ENCODE results near the gene ID2. TPM values are rescaled to one million over a fixed set of nuclear protein-coding genes. Genes with fewer than 3 reads are reported as not detected.

The ID2 gene
- total and polyA plus RNA-seq, 2 of the 13 experiments (the other 11 are each of a cell fraction or from before 2014, with no cell fraction given): 214 to 719 TPM

DNA sequence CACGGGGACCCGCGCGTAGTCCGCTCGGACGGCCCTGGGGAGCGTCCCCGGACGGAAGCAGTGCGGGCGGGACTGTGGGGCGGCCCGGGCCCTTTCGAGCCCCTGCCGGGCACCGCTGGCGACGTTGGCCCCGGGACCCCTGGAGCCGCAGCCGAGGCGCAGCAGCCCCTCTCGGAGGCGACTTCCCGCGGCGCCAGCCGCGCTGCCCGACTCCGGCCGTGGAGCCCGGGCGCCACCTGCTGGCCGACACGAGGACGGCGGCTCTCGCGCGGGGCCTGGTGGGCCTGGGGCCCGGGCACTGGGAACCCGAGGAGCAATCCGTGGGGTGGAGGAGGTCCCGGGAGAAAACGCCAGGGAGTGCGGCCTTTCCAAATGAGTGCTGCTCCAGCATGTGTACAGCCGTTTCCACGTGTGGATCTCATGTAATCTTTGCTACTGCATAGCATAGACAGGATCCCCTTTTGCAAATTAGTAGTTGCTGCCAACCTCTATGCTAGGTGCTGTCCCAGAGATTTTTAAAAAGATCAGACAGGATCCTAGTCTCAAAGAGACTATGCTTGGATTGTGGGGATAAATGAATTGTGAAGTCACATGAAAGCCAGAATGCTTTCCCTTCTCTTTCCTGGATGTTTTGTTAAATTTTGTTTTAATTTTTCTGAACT lies 4.0 kb downstream of the ID2 start (continued):
- TF ChIP-seq ZNF747 (CRISPR knock-in tag; IDR thresholded peaks at IDR 0.05; ENCODE audit: borderline replicate concordance) (0 out of 2 replicates have a peak, but pooled peaks have one; percentile 37), ZNF543 (CRISPR knock-in tag; IDR thresholded peaks at IDR 0.05) (no peak), GATAD1 (CRISPR knock-in tag; IDR thresholded peaks at IDR 0.05) (peak; percentile 23; the same call in 1 of the 2 replicates), REPIN1 (CRISPR knock-in tag; IDR thresholded peaks at IDR 0.05; ENCODE audit: borderline replicate concordance, low read depth) (peak; percentile 82; the same call in 1 of the 2 replicates), SAP130 (CRISPR knock-in tag; IDR thresholded peaks at IDR 0.05; ENCODE audit: low read depth) (peak; percentile 37; the same call in 1 of the 2 replicates), HMG20A (CRISPR knock-in tag; IDR thresholded peaks at IDR 0.05; ENCODE audit: borderline replicate concordance) (no peak)
- TF ChIP-seq, protein P1, sequence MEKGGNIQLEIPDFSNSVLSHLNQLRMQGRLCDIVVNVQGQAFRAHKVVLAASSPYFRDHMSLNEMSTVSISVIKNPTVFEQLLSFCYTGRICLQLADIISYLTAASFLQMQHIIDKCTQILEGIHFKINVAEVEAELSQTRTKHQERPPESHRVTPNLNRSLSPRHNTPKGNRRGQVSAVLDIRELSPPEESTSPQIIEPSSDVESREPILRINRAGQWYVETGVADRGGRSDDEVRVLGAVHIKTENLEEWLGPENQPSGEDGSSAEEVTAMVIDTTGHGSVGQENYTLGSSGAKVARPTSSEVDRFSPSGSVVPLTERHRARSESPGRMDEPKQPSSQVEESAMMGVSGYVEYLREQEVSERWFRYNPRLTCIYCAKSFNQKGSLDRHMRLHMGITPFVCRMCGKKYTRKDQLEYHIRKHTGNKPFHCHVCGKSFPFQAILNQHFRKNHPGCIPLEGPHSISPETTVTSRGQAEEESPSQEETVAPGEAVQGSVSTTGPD (CRISPR knock-in tag; IDR thresholded peaks at IDR 0.05): no peak
- TF ChIP-seq, protein P2, sequence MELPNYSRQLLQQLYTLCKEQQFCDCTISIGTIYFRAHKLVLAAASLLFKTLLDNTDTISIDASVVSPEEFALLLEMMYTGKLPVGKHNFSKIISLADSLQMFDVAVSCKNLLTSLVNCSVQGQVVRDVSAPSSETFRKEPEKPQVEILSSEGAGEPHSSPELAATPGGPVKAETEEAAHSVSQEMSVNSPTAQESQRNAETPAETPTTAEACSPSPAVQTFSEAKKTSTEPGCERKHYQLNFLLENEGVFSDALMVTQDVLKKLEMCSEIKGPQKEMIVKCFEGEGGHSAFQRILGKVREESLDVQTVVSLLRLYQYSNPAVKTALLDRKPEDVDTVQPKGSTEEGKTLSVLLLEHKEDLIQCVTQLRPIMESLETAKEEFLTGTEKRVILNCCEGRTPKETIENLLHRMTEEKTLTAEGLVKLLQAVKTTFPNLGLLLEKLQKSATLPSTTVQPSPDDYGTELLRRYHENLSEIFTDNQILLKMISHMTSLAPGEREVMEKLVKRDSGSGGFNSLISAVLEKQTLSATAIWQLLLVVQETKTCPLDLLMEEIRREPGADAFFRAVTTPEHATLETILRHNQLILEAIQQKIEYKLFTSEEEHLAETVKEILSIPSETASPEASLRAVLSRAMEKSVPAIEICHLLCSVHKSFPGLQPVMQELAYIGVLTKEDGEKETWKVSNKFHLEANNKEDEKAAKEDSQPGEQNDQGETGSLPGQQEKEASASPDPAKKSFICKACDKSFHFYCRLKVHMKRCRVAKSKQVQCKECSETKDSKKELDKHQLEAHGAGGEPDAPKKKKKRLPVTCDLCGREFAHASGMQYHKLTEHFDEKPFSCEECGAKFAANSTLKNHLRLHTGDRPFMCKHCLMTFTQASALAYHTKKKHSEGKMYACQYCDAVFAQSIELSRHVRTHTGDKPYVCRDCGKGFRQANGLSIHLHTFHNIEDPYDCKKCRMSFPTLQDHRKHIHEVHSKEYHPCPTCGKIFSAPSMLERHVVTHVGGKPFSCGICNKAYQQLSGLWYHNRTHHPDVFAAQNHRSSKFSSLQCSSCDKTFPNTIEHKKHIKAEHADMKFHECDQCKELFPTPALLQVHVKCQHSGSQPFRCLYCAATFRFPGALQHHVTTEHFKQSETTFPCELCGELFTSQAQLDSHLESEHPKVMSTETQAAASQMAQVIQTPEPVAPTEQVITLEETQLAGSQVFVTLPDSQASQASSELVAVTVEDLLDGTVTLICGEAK (IDR thresholded peaks at IDR 0.05): no peak
- TF ChIP-seq, protein P2 (CRISPR knock-in tag; IDR thresholded peaks at IDR 0.05): no peak
- TF ChIP-seq, protein P3, sequence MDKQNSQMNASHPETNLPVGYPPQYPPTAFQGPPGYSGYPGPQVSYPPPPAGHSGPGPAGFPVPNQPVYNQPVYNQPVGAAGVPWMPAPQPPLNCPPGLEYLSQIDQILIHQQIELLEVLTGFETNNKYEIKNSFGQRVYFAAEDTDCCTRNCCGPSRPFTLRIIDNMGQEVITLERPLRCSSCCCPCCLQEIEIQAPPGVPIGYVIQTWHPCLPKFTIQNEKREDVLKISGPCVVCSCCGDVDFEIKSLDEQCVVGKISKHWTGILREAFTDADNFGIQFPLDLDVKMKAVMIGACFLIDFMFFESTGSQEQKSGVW (CRISPR knock-in tag; IDR thresholded peaks at IDR 0.05; ENCODE audit: borderline replicate concordance): no peak
- TF ChIP-seq, protein P4, sequence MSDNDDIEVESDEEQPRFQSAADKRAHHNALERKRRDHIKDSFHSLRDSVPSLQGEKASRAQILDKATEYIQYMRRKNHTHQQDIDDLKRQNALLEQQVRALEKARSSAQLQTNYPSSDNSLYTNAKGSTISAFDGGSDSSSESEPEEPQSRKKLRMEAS (IDR thresholded peaks at IDR 0.05): peak; percentile 74
- TF ChIP-seq, protein P5, sequence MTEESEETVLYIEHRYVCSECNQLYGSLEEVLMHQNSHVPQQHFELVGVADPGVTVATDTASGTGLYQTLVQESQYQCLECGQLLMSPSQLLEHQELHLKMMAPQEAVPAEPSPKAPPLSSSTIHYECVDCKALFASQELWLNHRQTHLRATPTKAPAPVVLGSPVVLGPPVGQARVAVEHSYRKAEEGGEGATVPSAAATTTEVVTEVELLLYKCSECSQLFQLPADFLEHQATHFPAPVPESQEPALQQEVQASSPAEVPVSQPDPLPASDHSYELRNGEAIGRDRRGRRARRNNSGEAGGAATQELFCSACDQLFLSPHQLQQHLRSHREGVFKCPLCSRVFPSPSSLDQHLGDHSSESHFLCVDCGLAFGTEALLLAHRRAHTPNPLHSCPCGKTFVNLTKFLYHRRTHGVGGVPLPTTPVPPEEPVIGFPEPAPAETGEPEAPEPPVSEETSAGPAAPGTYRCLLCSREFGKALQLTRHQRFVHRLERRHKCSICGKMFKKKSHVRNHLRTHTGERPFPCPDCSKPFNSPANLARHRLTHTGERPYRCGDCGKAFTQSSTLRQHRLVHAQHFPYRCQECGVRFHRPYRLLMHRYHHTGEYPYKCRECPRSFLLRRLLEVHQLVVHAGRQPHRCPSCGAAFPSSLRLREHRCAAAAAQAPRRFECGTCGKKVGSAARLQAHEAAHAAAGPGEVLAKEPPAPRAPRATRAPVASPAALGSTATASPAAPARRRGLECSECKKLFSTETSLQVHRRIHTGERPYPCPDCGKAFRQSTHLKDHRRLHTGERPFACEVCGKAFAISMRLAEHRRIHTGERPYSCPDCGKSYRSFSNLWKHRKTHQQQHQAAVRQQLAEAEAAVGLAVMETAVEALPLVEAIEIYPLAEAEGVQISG (CRISPR knock-in tag; IDR thresholded peaks at IDR 0.05): no peak; the same call in none of the 2 replicates

Data from HepG2 (cell line).